DOHH2 (cell line): Measurements from ENCODE around the gene DNER.
A peak's percentile ranks its signal among the peaks of the same experiment; 100 is the strongest.

Experiments used
- CTCF ChIP-seq: fragments of 200-600 bp; sonication (generic); IDR thresholded peaks from one replicate; pipeline ENCODE4 v1.5.1; 2014; ENCODE audit warnings: antibody characterized with exemption, mild to moderate bottlenecking, low read depth, low read length; ENCODE audit not compliant: poor library complexity, severe bottlenecking
- EZH2phosphoT487 ChIP-seq: fragments of 200-600 bp; sonication (generic); IDR thresholded peaks from 2 replicates; pipeline ENCODE4 v1.6.1; 2017; ENCODE audit warnings: borderline replicate concordance, mild to moderate bottlenecking, antibody characterized with exemption, low read length, moderate library complexity, mixed read lengths

- TF ChIP-seq CTCF (peak; percentile 79), EZH2phosphoT487 (no peak)
Measured at GRCh38 chr2:229342376-229342775, 372.0 kb downstream of the DNER start.
